SHP77 treated with DMSO at 0.1 percent for 48 hours (cell line): ENCODE measurements around the gene AP1AR.

Experiments
- DNase-seq: peaks from one replicate; lab custom pipeline; 2025; lab: John Stamatoyannopoulos, UW

Gene AP1AR

GRCh38 chr4:112312610-112313239 is 81.1 kb downstream of the AP1AR start:
- DNase-seq, result no peak

GRCh38 chr4:112315446-112315845 is 83.9 kb downstream of the AP1AR start:
- no peak for DNase-seq

- no peak for DNase-seq
These were observed 84.8 kb downstream of the AP1AR start for GRCh38 chr4:112316360-112316759.

GRCh38 chr4:112318239-112319142 is 86.9 kb downstream of the AP1AR start:
- no peak for DNase-seq
